Smooth muscle cell (in vitro differentiated cells): ENCODE measurements around the gene BANF2. TPM values are rescaled to one million over a fixed set of nuclear protein-coding genes. Genes with fewer than 3 reads are reported as not detected.
"Not testable (repeated sequence)": the region's sequence is repeated elsewhere in the genome, so short reads cannot be mapped to it uniquely, and the experiment has no call there.

Experiments
- DNase-seq: peaks from one replicate; lab custom pipeline; 2025; ENCODE audit not compliant: unreplicated experiment; lab: John Stamatoyannopoulos, UW
- H2AFZ ChIP-seq: fragments of 200-600 bp; sonication (generic); 2 replicates; pipeline ENCODE4 v1.6.0; 2016; ENCODE audit warnings: antibody characterized with exemption, low read depth, mild to moderate bottlenecking
- H3F3A ChIP-seq: fragments of 200-600 bp; sonication (generic); 2 replicates; pipeline ENCODE4 v1.6.0; 2017; ENCODE audit warnings: antibody characterized with exemption, low read depth
- H3K27ac ChIP-seq: fragments of 200-600 bp; sonication (generic); 2 replicates; pipeline ENCODE4 v1.5.1; 2016; ENCODE audit warnings: low read depth, mild to moderate bottlenecking
- H3K27me3 ChIP-seq: fragments of 200-600 bp; sonication (generic); 2 replicates; pipeline ENCODE4 v1.6.1; 2016; ENCODE audit warnings: low read depth, mild to moderate bottlenecking
- H3K36me3 ChIP-seq: fragments of 200-600 bp; sonication (generic); 2 replicates; pipeline ENCODE4 v1.5.1; 2016; ENCODE audit warnings: low read depth
- H3K4me1 ChIP-seq: fragments of 200-600 bp; sonication (generic); 2 replicates; pipeline ENCODE4 v1.5.1; 2016; ENCODE audit warnings: low read depth
- H3K4me2 ChIP-seq: fragments of 200-600 bp; sonication (generic); 2 replicates; pipeline ENCODE4 v1.6.0; 2016; ENCODE audit warnings: mild to moderate bottlenecking
- H3K4me3 ChIP-seq: fragments of 200-600 bp; sonication (generic); 2 replicates; pipeline ENCODE4 v1.5.1; 2016; ENCODE audit warnings: mild to moderate bottlenecking
- H3K79me2 ChIP-seq: fragments of 200-600 bp; sonication (generic); 2 replicates; pipeline ENCODE4 v1.6.0; 2016; ENCODE audit warnings: low read depth, mild to moderate bottlenecking
- H3K9ac ChIP-seq: fragments of 200-600 bp; sonication (generic); 2 replicates; pipeline ENCODE4 v1.6.0; 2016; ENCODE audit warnings: low read depth
- H3K9me3 ChIP-seq: fragments of 200-600 bp; sonication (generic); replicated peaks from 2 replicates; pipeline ENCODE4 v1.5.1; 2016; ENCODE audit warnings: low read depth
- H4K20me1 ChIP-seq: fragments of 200-600 bp; sonication (generic); 2 replicates; pipeline ENCODE4 v1.6.0; 2016; ENCODE audit warnings: low read depth
- CTCF ChIP-seq: fragments of 200-600 bp; sonication (generic); IDR thresholded peaks from 2 replicates; pipeline ENCODE4 v1.5.1; 2017; ENCODE audit warnings: borderline replicate concordance, mild to moderate bottlenecking, antibody characterized with exemption; ENCODE audit not compliant: insufficient read depth, poor library complexity, severe bottlenecking
- WGBS: methylation state at CpG from one replicate; pipeline ENCODE4 v1.1.7; 2016; ENCODE audit warnings: low lambda C conversion rate; 5-methylcytosine and 5-hydroxymethylcytosine counted together
- polyA plus RNA-seq: library from polyadenylated mRNA; unstranded; fragments of >200 nt; fragmentation: Nextera tagmentation; extraction: Ambion mirVana; gene quantifications from 2 replicates; pipeline ENCODE4 v1.2.1, GENCODE V29; 2016
- total RNA-seq: library from RNA; depleted of rRNA; stranded (reverse); fragments of >200 nt; gene quantifications from 2 replicates; pipeline ENCODE4 v1.2.3, GENCODE V29; 2014

BANF2 gene
- total and polyA plus RNA-seq, 2 experiments from 2014 or later, result not detected

GRCh38 chr20:17704589-17705317 is 5.0 kb downstream of the BANF2 start:
- no peak overlapping the region for H2AFZ ChIP-seq
- H3K27me3 ChIP-seq, result no peaks in the 10 kb centered on the region
- TF ChIP-seq CTCF, result no peak
- no peak overlapping the region for H3K9ac ChIP-seq
- H3K27ac ChIP-seq, result no peak overlapping the region
- H3K79me2 ChIP-seq, result no peaks in the 10 kb centered on the region
- H3F3A ChIP-seq, result no peaks in the 10 kb centered on the region
- no peaks in the 10 kb centered on the region for H4K20me1 ChIP-seq
- H3K4me2 ChIP-seq, result no peak overlapping the region
- no peak for DNase-seq
- no peaks in the 10 kb centered on the region for H3K4me1 ChIP-seq
- H3K4me3 ChIP-seq, result no peak overlapping the region
- no peaks in the 10 kb centered on the region for H3K9me3 ChIP-seq
- WGBS, result 98% methylated on average over 5 of the region's 5 CpGs
- no peaks in the 10 kb centered on the region for H3K36me3 ChIP-seq

- no peak overlapping the region for H3K9ac ChIP-seq
- DNase-seq, result no peak
- no peaks in the 10 kb centered on the region for H3K79me2 ChIP-seq
- no peak for TF ChIP-seq CTCF
- no peak overlapping the region for H3K4me2 ChIP-seq
- WGBS, result 88% methylated on average over 4 of the region's 4 CpGs
- H3K4me1 ChIP-seq, result peaks cover 6% of the 10 kb centered on the region
- no peaks in the 10 kb centered on the region for H3F3A ChIP-seq
- no peaks in the 10 kb centered on the region for H4K20me1 ChIP-seq
- no peaks in the 10 kb centered on the region for H3K36me3 ChIP-seq
- H3K27ac ChIP-seq, result no peak overlapping the region
- no peak overlapping the region for H3K4me3 ChIP-seq
- H3K27me3 ChIP-seq, result no peaks in the 10 kb centered on the region
- H3K9me3 ChIP-seq, result no peaks in the 10 kb centered on the region
- no peak overlapping the region for H2AFZ ChIP-seq
Measured at GRCh38 chr20:17705916-17706315, 6.2 kb downstream of the BANF2 start.

GRCh38 chr20:17706632-17707031 is 6.9 kb downstream of the BANF2 start:
- peaks cover 11% of the 10 kb centered on the region for H3K4me1 ChIP-seq
- no peaks in the 10 kb centered on the region for H3K27me3 ChIP-seq
- no peak for DNase-seq
- H3K79me2 ChIP-seq, result no peaks in the 10 kb centered on the region
- H4K20me1 ChIP-seq, result no peaks in the 10 kb centered on the region
- H2AFZ ChIP-seq, result no peak overlapping the region
- no peaks in the 10 kb centered on the region for H3K9me3 ChIP-seq
- no peak overlapping the region for H3K27ac ChIP-seq
- H3K4me3 ChIP-seq, result no peak overlapping the region
- no peaks in the 10 kb centered on the region for H3F3A ChIP-seq
- no peak overlapping the region for H3K9ac ChIP-seq
- H3K36me3 ChIP-seq, result no peaks in the 10 kb centered on the region
- 95% methylated on average over 3 of the region's 3 CpGs for WGBS
- no peak overlapping the region for H3K4me2 ChIP-seq
- no peak for TF ChIP-seq CTCF

- not testable (repeated sequence) for H3K4me3 ChIP-seq, H3K27ac ChIP-seq, H3K79me2 ChIP-seq, DNase-seq, H3K27me3 ChIP-seq, H2AFZ ChIP-seq, H3K36me3 ChIP-seq, H3K9me3 ChIP-seq, H3K4me2 ChIP-seq, H3F3A ChIP-seq, H3K9ac ChIP-seq, H4K20me1 ChIP-seq
- peaks cover 11% of the 10 kb centered on the region for H3K4me1 ChIP-seq
- WGBS, result 81% methylated on average over 3 of the region's 3 CpGs
Measured at GRCh38 chr20:17707951-17708350, 8.2 kb downstream of the BANF2 start.
